ENCODE data around the gene ARHGEF9. TPM values are rescaled to one million over a fixed set of nuclear protein-coding genes. Genes with fewer than 3 reads are reported as not detected.

The ARHGEF9 gene
- total and polyA plus RNA-seq, 7 experiments from 2014 or later, result 9.6 to 39.0 (median 25.7) TPM

- ChIA-PET POLR2A (no interaction called here), CTCF (interaction anchor here (0.6 kb wide), 1 partner anchor 185 kb away, joined by 3 read pairs; no protein-coding TSS in a partner anchor)
- intact Hi-C loops (cut with micrococcal nuclease), result no loop called here
- DNase-seq (no peak), ATAC-seq (no peak)
- H3K4me1 Mint-ChIP-seq, result peaks cover 0 to 4% (median 0%) of the 10 kb centered on the region in 7 donors
- no peak overlapping the region for H3K27ac Mint-ChIP-seq
- peaks cover 0 to 6% (median 0%) of the 10 kb centered on the region in 11 donors for H3K9me3 Mint-ChIP-seq
- Histone ChIP-seq H3K36me3 (ENCODE audit: control insufficient read depth in 2 of 3, insufficient read depth in 3 of 3, low read length in 3 of 3) (no peaks in the 10 kb centered on the region), H3K27me3 (ENCODE audit: control insufficient read depth in 2 of 2, insufficient read depth in 2 of 2, low read length in 2 of 2) (no peaks in the 10 kb centered on the region), H3K4me3 (ENCODE audit: low read length) (no peak overlapping the region), H3K9me3 (ENCODE audit: control insufficient read depth in 2 of 3, low read length in 3 of 3) (no peaks in the 10 kb centered on the region), H3K27ac (ENCODE audit: low read depth, low read length) (no peak overlapping the region), H3K4me1 (ENCODE audit: control insufficient read depth in 2 of 2, insufficient read depth in 2 of 2, low read length in 2 of 2) (no peaks in the 10 kb centered on the region)
- H3K27me3 Mint-ChIP-seq, result no peaks in the 10 kb centered on the region
- H3K4me3 Mint-ChIP-seq, result no peak overlapping the region
- H3K36me3 Mint-ChIP-seq, result no peaks in the 10 kb centered on the region
Observed at GRCh38 chrX:63585936-63586335, 199.1 kb downstream of the ARHGEF9 start.

Small RNAs within 50 kb of the gene (microRNA-seq; reads per million reads assigned to microRNA genes)
- 3.6 reads per million for gene MIR1468 (ENCODE audit: borderline microRNAs expressed)

Data from naive thymus-derived CD4-positive, alpha-beta T cell (primary cell).